ENCODE data around the gene ZNF429.
A peak's percentile ranks its signal among the peaks of the same experiment; 100 is the strongest.
"Not testable (repeated sequence)": the region's sequence is repeated elsewhere in the genome, so short reads cannot be mapped to it uniquely, and the experiment has no call there.

The ZNF429 gene

GRCh38 chr19:21505459-21506451 lies at the start of gene ZNF429:
Gene ZNF429, plus strand, starts transcription at chr19:21505602. Its CDS starts 170 bp downstream, at chr19:21505772.
- DNase-seq (ENCODE audit: low spot score) = peak; percentile 96

DNA sequence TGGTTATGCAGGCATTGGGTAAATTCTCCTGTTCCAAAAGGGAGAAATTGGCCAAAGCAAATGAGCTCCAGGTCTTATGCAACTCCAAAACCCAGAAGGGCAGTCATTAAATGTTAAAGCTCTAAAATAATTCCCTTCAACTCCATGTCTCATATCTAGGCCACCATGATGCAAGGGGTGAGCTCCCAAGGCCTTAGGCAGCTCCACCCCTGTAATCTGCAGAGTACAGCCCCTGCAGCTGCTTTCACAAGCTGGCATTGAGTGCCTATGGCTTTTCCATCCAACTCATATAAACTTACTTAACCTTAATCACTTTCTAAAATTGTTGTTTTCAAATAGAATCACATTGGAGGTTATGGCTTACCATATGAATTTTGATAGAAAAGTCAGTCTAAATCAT lies 44.7 kb upstream of the ZNF429 start:
- DNase-seq (ENCODE audit: low spot score) = no peak

GRCh38 chr19:21462540-21462939 lies 42.9 kb upstream of the ZNF429 start:
- no peak for DNase-seq (ENCODE audit: low spot score)

GRCh38 chr19:21463449-21464105 lies 41.8 kb upstream of the ZNF429 start:
- DNase-seq (ENCODE audit: low spot score) = no peak

DNA sequence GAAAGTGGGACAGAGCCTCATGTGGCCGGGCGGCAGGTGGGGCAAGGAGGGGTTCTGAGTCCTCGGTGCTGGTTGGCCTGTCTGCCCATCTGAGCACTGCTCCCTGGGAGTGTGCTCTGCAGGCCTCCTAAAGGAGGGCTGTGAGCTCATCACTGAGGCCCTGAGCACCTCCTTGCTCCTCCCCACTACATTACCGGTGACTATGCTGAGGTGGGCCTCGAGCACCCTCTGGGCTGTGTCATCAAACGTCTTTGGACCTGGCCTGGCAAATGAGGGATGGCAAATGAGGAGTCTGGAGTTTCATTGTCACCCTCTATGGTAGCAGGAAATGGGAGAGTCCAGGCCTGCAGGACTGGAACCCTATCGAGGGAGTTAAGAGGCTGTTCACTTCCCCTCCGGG lies 38.8 kb upstream of the ZNF429 start:
- no peak for DNase-seq (ENCODE audit: low spot score)

DNA sequence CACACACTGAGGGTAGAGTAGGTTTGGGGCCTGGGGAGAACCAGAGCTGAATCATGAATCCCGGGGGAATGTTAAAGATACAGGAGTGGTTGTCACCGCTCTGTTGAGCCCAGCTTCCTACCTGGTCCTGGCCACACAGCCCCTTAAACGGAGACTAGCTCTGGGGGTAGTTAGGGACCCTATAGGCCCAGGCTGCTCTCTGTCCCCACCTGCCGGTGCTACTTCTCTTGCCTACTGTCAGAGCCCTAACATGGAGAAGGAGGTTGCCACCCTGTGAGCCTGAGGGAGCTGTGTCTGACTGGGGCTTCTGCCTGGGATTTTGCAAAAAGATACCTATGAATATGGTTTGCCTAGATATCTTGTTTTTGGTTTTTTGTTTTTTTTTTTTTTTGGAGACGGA lies 36.6 kb upstream of the ZNF429 start:
- no peak for DNase-seq (ENCODE audit: low spot score)

- no peak for DNase-seq (ENCODE audit: low spot score)
These were observed 32.9 kb upstream of the ZNF429 start for GRCh38 chr19:21472507-21472906.

GRCh38 chr19:21474671-21475181 lies 30.7 kb upstream of the ZNF429 start:
- peak; percentile 85 for DNase-seq (ENCODE audit: low spot score)

DNA sequence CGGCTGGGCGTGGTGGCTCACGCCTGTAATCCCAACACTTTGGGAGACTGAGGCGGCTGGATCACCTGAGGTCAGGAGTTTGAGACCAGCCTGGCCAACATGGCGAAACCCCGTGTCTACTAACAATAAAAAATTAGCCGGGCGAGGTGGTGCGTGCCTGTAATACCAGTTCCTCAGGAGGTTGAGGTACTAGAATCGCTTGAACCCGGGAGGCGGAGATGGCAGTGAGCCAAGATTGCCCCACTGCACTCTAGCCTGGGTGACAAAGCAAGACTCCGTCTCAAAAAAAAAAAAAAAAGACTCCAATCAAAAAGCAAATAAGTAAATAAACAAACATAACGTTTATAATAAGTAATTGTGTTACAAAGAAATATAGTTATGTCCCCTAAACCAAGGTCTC lies 23.0 kb upstream of the ZNF429 start:
- not testable (repeated sequence) for DNase-seq (ENCODE audit: low spot score)

- DNase-seq (ENCODE audit: low spot score) = no peak
These were observed 22.5 kb upstream of the ZNF429 start for GRCh38 chr19:21482863-21483276.

- no peak for DNase-seq (ENCODE audit: low spot score)
These were observed 21.7 kb upstream of the ZNF429 start for GRCh38 chr19:21483589-21484170.

DNA sequence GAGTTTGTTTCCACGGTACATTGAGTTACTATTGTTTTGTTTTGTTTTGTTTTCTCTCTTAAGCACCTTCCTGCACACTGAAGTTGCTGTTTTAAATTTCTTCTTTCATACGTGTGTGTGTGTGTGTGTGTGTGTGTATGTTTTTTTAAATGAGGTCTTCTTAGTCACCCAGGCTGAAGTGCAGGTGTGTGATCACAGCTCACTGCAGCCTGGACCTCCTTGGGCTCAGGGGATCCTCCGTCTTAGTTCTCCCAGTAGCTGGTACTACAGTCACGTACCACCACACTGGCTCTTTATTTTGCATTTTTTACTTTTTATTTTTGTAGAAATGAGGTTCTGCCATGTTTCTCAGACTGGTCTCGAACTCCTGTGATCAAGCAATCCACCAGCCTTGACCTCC lies 20.8 kb upstream of the ZNF429 start:
- no peak for DNase-seq (ENCODE audit: low spot score)

GRCh38 chr19:21485926-21486325 lies 19.5 kb upstream of the ZNF429 start:
- DNase-seq (ENCODE audit: low spot score) = no peak

- no peak for DNase-seq (ENCODE audit: low spot score)
These were observed 17.4 kb upstream of the ZNF429 start for GRCh38 chr19:21487969-21488368.

DNA sequence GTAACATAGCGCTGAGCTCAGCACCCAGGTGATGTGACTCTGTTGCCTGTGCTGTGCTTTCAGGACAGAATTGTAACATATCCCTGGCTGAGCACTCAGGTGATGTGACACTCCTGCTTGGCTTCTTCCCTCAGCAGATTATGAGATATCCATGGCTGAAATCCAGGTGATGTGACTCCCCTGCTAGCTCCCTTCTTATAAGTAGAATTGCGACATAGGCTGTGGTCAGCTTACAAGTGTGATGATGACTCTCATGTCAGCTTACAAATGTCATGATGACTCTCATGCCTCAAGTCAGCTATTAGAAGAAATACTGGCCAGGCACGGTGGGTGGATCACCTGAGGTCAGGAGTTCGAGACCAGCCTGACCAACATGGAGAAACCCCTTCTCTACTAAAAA lies 14.3 kb upstream of the ZNF429 start:
- DNase-seq (ENCODE audit: low spot score) = no peak

GRCh38 chr19:21492947-21493906 lies 12.2 kb upstream of the ZNF429 start:
- DNase-seq (ENCODE audit: low spot score) = no peak

DNA sequence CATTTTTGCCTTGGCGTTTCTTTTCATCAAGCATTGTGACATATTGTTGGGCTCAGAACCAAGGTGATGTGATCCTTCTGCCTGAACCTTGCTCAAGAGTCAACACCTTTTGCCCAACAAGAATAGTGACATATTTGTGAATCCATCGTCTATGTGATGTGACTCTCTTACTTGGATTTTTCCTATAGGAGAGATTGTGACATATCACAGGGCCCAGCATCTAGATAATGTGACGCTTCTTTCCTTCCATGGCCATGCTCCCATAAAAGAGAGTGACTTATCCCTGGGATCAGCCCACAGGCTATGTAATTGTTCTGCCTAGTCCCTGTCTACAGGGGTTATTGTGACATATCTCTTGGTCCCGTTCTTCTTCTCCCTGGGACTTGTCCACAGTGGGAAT lies 8.5 kb upstream of the ZNF429 start:
- no peak for DNase-seq (ENCODE audit: low spot score)

- no peak for DNase-seq (ENCODE audit: low spot score)
These were observed 6.8 kb upstream of the ZNF429 start for GRCh38 chr19:21498651-21499050.

GRCh38 chr19:21508198-21508597 lies 2.8 kb downstream of the ZNF429 start:
- no peak for DNase-seq (ENCODE audit: low spot score)

DNA sequence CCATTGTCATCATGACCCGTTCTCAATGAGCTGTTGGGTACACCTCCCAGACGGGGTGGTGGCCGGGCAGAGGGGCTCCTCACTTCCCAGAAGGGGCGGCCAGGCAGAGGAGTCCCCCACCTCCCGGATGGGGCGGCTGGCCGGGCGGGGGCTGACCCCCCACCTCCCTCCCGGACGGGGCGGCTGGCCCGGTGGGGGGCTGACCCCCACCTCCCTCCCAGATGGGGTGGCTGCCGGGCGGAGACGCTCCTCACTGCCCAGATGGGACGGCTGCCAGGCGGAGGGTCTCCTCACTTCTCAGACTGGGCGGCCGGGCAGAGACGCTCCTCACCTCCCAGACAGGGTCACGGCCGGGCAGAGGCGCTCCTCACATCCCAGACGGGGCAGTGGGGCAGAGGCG lies 5.7 kb downstream of the ZNF429 start:
- not testable (repeated sequence) for DNase-seq (ENCODE audit: low spot score)

DNA sequence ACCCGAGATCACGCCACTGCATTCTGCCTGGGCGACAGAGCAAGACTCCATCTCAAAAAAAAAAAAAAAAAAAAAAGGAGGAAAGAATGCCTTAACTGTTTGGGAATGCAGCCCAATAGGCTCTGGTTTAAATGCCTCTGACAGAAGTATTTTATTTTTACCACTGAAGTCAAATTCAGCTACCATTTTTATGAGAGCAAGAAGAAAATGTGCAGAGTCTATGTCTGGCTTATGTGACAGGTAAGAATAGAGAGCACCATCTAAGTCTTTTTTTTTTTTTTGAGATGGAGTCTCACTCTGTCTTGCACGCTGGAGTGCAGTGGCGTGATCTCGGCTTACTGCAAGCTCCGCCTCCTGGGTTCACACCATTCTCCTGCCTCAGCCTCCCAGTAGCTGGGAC lies 7.2 kb downstream of the ZNF429 start:
- DNase-seq (ENCODE audit: low spot score) = not testable (repeated sequence)
